Neural crest cell (in vitro differentiated cells): ENCODE data around the gene ZNF823. TPM values are rescaled to one million over a fixed set of nuclear protein-coding genes. Genes with fewer than 3 reads are reported as not detected.

ENCODE experiments used
- DNase-seq: peaks from one replicate; pipeline ENCODE4 v3.0.0; 2021; ENCODE audit warnings: low read depth, mixed read lengths, low spot score
- H3K27ac Mint-ChIP-seq: one replicate; pipeline ENCODE4 v1.8.0; 2021; ENCODE audit warnings: mild to moderate bottlenecking, mixed read lengths; ENCODE audit not compliant: unreplicated experiment
- H3K27me3 Mint-ChIP-seq: 2 replicates; pipeline ENCODE4 v1.8.0; 2021; ENCODE audit warnings: low read depth, mild to moderate bottlenecking, mixed read lengths
- H3K36me3 Mint-ChIP-seq: 2 replicates; pipeline ENCODE4 v1.8.0; 2021; ENCODE audit warnings: low read depth, mild to moderate bottlenecking, mixed read lengths
- H3K4me1 Mint-ChIP-seq: 2 replicates; pipeline ENCODE4 v1.8.0; 2021; ENCODE audit warnings: mixed read lengths
- H3K4me3 Mint-ChIP-seq: one replicate; pipeline ENCODE4 v1.8.0; 2021; ENCODE audit warnings: mild to moderate bottlenecking, mixed read lengths
- H3K9me3 Mint-ChIP-seq: 2 replicates; pipeline ENCODE4 v1.8.0; 2021; ENCODE audit warnings: mixed read lengths
- total RNA-seq: library from RNA; stranded (reverse); gene quantifications from 2 replicates; pipeline ENCODE4 v1.2.1, GENCODE V29; 2021
- TF ChIP-seq, protein P1 (sequence below): fragments of 200-600 bp; sonication (generic); conservative IDR thresholded peaks from 2 replicates; pipeline ENCODE4 v1.5.0; 2021; ENCODE audit warnings: antibody characterized with exemption, mild to moderate bottlenecking

The ZNF823 gene
- total RNA-seq, 1 donor from 2014 or later: 8.8 TPM

- Mint-ChIP-seq H3K4me3 (peak within 1 kb of the TSS; percentile 99), H3K36me3 (peaks cover 13% of the 10 kb centered on the region), H3K9me3 (peaks cover 16% of the 10 kb centered on the region), H3K27ac (peak within 1 kb of the TSS; percentile 99), H3K27me3 (peaks cover 19% of the 10 kb centered on the region), H3K4me1 (peaks cover 22% of the 10 kb centered on the region)
- DNase-seq: peak; percentile 98
- TF ChIP-seq, protein P1, sequence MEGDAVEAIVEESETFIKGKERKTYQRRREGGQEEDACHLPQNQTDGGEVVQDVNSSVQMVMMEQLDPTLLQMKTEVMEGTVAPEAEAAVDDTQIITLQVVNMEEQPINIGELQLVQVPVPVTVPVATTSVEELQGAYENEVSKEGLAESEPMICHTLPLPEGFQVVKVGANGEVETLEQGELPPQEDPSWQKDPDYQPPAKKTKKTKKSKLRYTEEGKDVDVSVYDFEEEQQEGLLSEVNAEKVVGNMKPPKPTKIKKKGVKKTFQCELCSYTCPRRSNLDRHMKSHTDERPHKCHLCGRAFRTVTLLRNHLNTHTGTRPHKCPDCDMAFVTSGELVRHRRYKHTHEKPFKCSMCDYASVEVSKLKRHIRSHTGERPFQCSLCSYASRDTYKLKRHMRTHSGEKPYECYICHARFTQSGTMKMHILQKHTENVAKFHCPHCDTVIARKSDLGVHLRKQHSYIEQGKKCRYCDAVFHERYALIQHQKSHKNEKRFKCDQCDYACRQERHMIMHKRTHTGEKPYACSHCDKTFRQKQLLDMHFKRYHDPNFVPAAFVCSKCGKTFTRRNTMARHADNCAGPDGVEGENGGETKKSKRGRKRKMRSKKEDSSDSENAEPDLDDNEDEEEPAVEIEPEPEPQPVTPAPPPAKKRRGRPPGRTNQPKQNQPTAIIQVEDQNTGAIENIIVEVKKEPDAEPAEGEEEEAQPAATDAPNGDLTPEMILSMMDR: no peak
Measured at GRCh38 chr19:11766597-11767591, 28.1 kb upstream of the ZNF823 start, which contains the start of gene ZNF441. Gene ZNF441, plus strand, starts transcription at chr19:11767000. Its CDS starts 194 bp downstream, at chr19:11767194.

DNA sequence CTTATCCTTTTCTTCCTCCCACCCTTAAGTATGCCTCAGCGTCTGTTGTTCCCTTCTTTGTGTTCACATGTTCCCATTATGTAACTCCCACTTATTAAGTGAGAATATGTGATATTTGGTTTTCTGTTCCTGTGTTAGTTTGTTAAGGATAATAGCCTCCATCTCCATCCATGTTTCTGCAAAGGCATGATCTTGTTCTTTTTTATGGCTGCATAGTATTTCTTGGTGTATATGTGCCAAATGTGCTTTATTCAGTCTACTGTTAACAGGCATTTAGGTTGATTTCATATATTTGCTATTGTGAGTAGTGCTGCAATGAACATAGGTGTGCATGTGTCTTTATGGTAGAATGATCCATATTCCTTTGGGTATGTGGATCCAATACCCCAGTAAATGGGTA lies 24.9 kb upstream of the ZNF823 start:
- peaks cover 4% of the 10 kb centered on the region for H3K9me3 Mint-ChIP-seq
- H3K27me3 Mint-ChIP-seq: peaks cover 22% of the 10 kb centered on the region
- H3K36me3 Mint-ChIP-seq: no peaks in the 10 kb centered on the region
- no peak overlapping the region for H3K4me3 Mint-ChIP-seq
- no peak overlapping the region for H3K27ac Mint-ChIP-seq
- peaks cover 20% of the 10 kb centered on the region for H3K4me1 Mint-ChIP-seq
- TF ChIP-seq, protein P1: no peak
- DNase-seq: no peak

- peak overlapping the region; percentile 23 for H3K27ac Mint-ChIP-seq
- no peak overlapping the region for H3K4me3 Mint-ChIP-seq
- H3K4me1 Mint-ChIP-seq: peaks cover 15% of the 10 kb centered on the region
- peaks cover 22% of the 10 kb centered on the region for H3K27me3 Mint-ChIP-seq
- H3K36me3 Mint-ChIP-seq: no peaks in the 10 kb centered on the region
- peaks cover 3% of the 10 kb centered on the region for H3K9me3 Mint-ChIP-seq
- DNase-seq: no peak
- TF ChIP-seq, protein P1: no peak
Measured at GRCh38 chr19:11763117-11763516, 24.4 kb upstream of the ZNF823 start.

- no peak overlapping the region for H3K27ac Mint-ChIP-seq
- H3K9me3 Mint-ChIP-seq: peaks cover 16% of the 10 kb centered on the region
- H3K36me3 Mint-ChIP-seq: peaks cover 10% of the 10 kb centered on the region
- TF ChIP-seq, protein P1: no peak
- peaks cover 19% of the 10 kb centered on the region for H3K27me3 Mint-ChIP-seq
- H3K4me1 Mint-ChIP-seq: no peaks in the 10 kb centered on the region
- DNase-seq: no peak
- no peak overlapping the region for H3K4me3 Mint-ChIP-seq
Measured at GRCh38 chr19:11759805-11760204, 21.1 kb upstream of the ZNF823 start.

DNA sequence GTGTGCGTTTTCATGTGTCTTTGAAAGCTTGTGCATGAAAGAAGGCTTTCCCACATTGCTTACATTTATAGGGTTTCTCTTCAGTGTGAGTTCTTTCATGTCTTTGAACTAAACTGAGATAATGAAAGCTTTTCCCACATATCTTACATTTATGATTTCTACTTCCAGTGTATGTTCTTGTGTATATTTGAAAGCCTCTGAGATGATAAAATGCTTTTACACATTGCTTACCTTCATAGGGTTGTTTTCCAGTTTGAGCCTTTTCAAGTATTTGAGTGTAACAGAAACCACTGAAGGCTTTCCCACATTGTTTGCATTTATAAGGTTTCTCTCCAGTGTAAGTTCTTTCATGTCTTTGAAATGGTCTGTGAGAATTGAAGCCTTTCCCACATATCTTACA lies 18.2 kb upstream of the ZNF823 start:
- Mint-ChIP-seq H3K9me3 (peaks cover 28% of the 10 kb centered on the region), H3K36me3 (peaks cover 20% of the 10 kb centered on the region), H3K4me1 (no peaks in the 10 kb centered on the region), H3K4me3 (no peak overlapping the region), H3K27me3 (peaks cover 3% of the 10 kb centered on the region), H3K27ac (no peak overlapping the region)
- DNase-seq: no peak
- TF ChIP-seq, protein P1: no peak
